Germinal center (tissue), 1 donor: ENCODE measurements around the gene TRIM39.

Experiments used
- DNase-seq: peaks from one replicate; pipeline ENCODE4 v3.0.0; 2012; ENCODE audit warnings: mixed read lengths, low spot score

Gene TRIM39

DNA sequence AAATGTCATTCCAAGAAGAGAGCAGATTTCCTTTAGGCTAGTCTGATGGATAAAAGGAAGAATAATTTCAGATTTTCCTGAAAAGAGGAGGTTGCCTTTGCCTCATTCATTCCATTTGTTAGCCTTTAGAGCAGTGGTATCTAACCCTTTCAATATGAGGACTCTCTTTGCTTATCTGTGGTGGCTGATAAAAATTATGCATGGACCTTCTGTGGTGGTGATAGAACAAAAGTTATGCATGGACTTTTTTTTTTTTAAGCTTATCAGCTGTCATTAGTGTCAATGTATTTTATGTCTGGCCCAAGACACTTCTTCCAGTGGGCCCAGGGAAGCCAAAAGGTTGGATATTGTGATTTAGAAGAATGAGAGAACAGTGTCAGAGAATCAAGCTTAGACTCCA, 1.7 kb downstream of the TRIM39 start:
- no peak for DNase-seq

DNA sequence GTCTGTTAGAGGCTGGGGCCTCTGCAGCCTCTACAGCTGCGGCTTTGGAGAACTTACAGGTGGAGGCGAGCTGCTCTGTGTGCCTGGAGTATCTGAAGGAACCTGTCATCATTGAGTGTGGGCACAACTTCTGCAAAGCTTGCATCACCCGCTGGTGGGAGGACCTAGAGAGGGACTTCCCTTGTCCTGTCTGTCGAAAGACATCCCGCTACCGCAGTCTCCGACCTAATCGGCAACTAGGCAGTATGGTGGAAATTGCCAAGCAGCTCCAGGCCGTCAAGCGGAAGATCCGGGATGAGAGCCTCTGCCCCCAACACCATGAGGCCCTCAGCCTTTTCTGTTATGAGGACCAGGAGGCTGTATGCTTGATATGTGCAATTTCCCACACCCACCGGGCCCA, 2.6 kb downstream of the TRIM39 start:
- no peak for DNase-seq

DNA sequence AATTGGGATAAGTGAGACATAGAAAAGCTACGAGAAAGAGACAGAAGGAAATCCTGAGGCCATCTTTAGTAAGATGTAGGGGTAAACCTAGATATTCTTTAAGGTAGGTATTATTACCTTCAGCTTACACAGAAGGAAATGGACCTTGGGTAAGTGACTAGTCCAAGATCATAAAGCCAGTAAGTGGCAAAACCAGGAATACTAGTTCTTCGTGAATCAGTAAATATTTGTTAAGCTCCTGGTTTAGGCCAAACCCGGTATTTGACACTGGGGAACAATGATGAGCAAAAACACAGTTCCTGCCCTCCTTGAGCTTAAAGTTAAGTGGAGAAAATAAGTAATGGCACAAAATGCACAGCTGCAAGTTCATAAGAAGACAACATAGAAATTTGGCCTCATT, 5.3 kb downstream of the TRIM39 start:
- no peak for DNase-seq

DNA sequence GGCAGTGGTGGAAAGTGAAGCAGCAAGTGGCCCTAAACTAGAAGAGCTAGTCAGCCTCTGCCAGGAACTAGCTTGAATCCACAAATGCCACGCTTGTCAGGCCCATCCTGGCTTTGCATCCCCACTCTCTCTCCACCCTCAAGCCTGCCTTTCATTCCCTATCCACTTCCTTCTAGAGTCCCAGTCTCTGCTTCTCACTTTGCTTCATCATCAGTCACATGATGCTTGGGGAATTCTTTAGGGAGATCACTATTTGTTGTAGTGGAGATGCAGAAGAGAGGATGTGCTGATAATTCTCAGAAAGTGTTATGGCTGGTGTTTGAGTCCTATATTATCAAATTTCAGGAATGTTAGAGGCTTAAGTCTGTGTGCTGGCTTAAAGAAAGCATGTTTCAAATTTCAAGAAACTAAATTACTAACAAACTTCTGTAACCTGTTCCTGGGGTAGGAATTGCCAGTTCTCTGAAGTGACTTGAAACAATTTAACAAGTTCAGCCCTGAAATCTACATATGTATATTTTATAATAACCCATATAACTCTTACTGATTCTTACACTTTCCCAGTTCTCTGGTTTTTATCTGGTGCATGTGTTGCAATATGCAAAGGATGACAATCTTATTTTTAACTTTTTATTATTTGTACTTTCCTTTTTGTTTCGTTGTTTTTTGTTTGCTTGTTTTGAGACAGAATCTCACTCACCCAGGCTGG, 7.5 kb downstream of the TRIM39 start:
- DNase-seq = no peak

DNA sequence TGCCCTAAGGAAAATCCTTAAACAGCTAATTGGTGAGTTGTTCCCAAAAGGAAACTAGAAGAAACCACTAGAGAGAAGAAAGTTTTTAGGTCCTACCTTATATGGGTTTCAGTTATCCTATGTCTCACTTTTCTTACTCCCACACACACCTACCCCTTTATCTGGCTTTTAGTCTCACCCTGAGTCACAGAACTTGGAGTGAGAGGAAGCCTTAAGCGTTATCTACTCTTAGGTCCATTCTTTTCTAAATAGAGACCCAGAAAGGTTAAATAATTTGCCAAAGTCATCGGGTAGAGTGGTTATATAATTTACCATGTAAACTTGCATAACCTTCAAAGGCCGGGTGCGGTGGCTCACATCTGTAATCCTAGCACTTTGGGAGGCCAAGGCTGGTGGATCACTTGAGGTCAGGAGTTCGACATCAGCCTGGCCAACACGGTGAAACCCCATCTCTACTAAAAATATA, 13.9 kb downstream of the TRIM39 start:
- DNase-seq = no peak

DNA sequence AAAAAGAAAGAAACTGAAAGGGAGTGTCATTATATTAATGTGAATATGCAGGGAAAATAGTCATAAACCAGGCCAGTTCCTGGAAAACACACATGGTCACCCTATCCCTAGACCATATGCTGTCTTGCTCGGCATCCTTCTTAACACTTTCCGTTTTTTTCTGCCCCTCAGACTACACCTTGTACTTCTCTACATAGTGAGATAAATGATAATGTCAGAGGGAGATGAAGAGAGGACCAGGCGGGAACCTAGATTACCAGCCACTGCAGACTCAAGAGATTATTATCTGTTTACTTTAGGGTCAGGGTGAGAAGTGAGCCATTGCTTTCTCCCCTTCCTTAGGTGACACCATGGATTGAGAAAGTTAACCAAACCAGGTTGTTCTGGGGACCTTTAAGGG, 14.5 kb downstream of the TRIM39 start:
- no peak for DNase-seq

DNA sequence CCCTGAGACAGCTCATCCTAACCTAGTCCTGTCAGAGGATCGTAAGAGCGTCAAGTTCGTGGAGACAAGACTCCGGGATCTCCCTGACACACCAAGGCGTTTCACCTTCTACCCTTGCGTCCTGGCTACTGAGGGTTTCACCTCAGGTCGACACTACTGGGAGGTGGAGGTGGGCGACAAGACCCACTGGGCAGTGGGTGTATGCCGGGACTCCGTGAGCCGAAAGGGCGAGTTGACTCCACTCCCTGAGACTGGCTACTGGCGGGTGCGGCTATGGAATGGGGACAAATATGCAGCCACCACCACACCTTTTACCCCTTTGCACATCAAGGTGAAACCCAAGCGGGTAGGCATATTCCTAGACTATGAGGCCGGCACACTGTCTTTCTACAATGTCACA, 15.0 kb downstream of the TRIM39 start:
- DNase-seq = no peak

DNA sequence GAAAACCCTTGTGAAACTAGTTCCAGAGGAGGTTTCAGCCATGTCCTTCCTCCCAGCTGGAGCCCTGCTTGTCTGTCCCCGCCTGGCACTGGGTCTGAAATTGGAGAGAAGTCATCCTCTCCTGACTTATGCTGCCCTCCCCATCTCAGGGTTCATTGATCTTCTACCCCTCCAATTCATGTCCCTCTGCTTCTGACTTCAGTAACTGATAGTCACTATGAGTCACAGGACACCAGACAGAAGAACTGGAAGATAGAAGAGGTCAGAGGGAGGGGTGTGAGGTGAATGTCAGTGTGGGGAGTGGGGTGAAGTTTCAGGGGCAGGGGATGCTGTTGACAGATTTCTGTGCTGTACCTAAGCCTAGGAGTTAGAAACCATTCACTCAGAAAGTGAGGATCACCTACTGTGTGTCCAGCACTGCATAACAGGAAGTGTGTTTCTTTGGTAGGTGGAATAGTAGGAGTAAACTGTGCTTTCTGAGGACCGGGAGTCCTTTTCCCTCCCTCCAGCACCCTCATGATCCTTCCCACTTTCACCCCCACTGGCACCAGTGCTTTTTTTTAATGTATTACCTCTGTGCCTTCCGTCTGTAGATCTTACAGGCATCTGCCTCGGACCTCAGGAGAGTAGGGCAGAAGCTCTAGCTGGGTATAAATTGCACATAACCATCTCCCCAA, 17.6 kb downstream of the TRIM39 start:
- DNase-seq = no peak

DNA sequence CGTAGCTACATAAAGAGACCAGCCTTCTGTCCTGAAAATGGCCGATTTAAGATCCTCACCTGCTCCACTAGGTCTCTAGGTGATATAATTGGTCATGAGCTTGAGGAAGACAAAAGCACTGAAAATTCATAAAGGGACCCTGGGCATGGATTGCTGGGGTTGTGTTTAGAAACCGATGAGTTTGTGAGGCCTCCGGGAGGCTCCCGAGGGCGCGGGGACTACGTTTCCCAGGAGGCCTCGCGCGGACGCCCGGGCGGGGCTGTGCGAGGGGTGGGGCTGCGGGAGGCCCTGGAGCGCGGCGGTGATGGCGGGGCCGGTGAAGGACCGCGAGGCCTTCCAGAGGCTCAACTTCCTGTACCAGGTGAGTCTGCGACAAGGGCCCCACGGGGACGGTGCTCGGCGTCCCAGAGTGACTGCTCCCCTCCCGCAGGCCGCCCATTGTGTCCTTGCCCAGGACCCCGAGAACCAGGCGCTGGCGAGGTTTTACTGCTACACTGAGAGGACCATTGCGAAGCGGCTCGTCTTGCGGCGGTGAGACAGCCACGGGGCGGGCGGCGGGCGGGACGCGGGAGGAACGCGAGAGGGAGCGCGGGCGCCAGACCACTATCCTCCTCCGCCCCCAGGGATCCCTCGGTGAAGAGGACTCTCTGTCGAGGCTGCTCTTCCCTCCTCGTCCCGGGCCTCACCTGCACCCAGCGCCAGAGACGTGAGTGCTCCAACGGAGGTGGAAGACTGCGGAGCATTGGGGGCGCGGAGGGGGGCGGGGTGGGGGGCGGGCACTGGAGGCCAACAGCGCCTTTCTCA, 18.3 kb downstream of the TRIM39 start, which contains the start of gene RPP21:
Gene RPP21, plus strand, starts transcription at position 289 of the 804 bp plus-strand sequence. Its CDS starts 16 bp downstream, at position 305.
- DNase-seq = peak; percentile 97

DNA sequence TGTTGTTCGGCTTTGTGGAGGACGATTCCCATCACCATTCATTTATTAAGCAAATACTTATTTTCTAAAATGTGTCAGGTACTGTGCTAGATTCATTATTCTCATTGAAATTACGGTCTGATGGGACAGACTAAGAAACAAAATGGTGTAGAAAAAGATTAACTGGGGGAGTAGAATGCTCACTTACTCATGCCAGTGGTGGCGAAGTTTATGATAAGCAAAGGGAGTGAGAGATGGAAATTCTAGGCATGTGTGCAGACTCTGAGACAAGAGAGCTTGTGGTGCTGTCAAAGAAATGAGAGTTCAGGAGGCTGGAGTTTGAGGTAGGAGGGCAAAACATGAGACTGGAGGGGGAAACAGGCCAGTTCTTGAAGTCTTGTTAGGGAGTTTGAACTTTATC, 19.1 kb downstream of the TRIM39 start:
- DNase-seq = no peak

DNA sequence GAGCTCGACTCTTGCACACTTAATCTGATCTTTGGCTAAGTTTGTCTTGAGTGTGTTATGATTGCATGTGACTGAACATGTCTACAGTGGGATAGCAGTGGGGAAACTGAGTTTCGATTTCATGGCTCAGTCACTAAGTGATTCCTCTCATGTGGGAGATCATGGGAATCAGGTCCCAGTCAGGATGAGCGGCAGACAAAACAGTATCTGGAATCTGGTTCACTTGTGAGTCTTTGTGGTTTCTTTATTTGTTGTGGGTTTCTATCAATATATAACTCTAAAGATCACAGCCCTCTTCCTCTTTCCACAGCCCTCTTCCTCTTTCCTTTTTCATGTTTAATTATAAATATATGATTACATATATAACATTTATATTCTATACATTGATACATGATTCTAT, 22.2 kb downstream of the TRIM39 start:
- DNase-seq = no peak

DNA sequence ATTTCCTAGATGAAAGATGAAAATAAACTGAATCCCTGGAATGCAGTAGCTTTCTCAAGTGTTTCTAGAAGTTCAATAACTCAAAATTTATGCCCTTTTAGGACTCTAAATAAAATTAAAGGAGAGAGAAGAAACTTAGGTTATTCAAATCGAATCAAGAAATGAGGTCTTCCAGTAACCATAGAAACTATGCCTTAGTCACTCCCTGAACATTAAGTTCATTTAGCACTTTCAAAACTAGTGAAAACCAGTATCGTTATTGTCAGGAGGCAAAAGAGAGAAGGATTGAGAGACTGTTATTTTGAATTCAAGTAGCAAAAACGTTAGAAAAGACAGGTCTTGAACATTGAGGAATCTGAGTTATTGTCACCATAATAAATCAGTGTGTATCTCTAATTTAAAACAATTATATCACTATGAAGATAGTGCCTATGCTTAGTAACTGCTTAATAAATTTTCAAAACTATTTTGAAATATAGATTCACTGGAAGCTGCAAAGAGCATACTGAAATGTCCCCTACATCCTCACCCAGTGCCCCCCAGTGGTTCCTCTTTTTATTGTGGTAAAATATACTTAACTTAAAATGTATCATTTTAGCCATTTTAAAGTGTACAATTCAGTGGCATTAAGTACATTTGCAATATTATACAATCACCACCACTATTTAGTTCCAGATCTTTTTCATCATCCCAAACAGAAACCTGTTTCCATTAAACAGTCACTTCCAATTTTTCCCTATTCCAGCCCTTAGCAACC, 22.9 kb downstream of the TRIM39 start:
- peak; percentile 21 for DNase-seq

DNA sequence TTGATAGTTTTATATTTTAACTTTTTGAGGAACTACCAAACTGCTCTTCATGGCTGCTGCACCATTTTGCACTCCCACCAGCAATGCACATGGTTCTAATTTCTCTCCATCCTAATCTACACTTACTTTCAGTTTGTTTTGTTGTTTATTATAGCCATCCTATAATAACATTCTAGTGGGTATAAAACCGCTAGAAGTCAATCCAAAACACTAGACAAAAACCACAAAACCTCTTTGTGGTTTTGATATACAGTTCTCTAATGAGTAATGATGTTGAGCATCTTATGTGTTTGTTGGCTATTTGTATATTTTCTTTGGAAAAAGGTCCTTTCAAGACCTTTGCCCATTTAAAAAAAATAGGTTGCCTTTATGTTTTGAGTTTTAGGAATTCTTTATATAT, 23.8 kb downstream of the TRIM39 start:
- DNase-seq = no peak

DNA sequence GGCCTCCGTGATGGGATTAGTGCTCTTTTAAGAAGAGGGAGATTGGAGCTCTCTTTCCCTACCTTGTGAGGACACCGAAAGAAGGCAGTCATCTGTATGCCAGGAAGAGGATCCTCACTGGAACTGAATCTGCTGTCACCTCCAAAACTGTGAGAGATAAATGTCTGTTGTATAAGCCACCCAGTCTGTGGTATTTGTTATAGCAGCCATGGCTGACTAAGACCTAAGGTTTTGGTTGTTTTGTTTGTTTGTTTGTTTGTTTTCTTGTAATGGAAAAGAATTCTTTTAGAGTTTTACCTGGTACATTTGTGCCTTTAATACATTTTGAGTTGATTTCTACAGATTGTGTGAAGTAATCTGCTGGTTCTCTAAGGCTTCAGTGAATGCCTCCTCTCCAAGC, 25.8 kb downstream of the TRIM39 start:
- no peak for DNase-seq

DNA sequence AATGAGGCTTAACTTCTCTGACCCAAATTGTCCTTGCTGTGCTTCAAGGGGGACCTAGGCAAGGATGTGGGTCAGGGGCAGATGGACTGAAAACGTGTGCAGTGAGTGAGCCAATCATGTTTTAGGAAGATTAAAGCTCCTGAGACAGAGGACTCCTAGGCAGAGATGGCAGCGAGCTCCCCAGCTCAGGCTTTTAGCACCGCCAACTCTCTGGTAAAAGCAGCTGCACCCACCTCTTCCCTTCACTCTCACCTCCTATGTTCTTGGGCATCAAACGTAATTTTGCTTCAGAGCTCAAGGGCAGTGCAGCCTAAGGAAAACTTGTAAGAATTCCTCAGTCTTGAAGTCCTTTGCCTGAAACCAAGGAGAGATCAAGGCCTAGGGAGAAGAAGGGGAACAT, 28.6 kb downstream of the TRIM39 start:
- no peak for DNase-seq

DNA sequence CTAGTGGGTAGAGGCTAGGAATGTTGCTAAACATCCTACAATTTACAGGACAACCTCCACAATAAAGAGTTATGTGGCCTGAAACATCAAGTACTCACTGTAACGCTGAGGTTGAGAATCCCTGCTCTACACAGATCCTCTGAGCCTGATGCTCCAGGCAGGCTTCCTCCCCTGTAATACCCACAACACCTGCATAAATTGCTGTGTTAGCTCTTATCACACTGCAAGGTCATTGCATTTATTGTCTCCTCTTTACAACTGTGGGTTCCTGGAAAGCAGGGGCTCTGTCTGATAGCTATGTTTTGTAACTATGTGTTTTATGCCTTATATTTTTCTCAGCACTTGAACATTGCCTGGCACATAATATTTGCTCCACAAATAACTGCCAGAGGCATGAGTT, 29.8 kb downstream of the TRIM39 start:
- DNase-seq = no peak

DNA sequence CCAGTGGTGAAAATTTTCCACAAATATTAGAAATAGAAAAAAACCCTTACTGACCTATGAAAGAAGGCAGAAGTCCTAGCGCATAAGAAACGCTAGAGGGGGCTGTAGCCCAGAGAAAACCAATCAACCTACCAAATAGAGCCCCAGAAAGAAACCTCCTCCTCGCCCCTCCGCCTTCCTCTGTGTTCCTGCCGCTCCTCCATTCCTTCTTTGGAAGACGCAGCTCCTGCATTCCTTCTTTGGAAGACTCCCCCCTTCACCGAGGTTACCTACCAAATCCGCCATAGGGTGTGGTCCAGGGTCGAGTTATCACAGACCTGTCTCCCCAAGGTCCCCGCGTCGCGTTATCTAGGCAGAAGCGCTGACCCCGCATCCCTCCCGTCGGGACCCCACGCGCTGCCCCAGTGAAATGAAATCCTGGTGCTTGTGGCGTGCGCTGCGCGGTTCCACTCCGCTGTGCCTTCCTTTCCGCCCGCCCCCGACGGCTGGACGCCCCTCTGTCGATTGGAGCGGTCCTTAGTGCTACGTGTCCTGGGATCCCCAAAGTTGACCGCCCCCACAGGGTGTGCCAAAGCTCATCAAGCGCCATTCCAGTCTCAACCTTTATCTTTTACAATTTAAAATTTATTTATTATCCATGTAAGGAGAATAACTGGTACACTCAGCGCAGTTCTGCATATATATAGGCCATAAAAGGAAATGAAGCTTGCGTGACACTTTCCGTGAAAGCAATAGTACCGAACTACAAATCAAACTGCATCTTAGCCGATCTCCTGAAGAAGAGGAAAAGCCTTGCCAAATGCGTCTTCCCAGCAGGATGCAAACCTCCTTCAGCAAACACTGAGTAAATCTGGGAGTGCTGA, 31.2 kb downstream of the TRIM39 start:
- DNase-seq = peak; percentile 63

DNA sequence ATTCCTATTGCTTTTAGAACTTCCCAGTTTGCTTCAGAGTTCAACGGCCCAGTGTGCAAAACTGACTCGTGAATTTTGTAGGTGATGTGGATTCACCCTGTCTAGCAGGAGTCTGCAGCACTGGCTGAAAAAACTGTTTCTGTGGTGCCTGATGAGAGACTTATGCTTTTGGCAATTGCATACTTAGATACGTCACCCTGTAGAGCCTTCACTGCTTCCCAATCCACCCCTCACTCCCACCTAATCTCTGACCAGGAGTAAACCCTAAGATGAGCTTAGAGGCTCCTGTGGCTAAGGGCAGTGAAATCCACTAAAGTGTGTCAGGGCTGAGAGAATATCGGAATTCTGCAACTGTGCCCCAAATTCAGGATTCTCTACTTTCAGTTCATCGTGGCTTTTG, 32.5 kb downstream of the TRIM39 start:
- DNase-seq = no peak

DNA sequence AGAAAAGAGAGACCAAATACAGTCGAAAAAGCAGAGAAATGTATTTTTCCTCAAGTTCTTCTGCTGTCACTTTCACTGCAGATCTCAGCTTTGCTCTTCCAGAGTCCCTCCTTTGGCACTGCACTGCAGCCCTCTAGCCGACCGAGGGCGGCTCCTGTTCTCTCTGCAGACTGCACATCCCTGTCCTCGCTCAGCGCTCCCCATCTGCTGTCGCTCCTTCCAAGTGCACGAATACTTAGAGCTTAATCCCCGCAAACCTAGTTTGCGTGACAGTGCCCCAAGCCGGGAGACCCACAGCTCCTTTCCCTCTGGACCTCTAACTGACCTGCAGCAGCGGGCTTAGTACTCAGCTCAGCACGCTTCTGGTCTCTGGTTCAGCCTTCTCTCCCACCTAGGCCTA, 33.4 kb downstream of the TRIM39 start:
- no peak for DNase-seq

DNA sequence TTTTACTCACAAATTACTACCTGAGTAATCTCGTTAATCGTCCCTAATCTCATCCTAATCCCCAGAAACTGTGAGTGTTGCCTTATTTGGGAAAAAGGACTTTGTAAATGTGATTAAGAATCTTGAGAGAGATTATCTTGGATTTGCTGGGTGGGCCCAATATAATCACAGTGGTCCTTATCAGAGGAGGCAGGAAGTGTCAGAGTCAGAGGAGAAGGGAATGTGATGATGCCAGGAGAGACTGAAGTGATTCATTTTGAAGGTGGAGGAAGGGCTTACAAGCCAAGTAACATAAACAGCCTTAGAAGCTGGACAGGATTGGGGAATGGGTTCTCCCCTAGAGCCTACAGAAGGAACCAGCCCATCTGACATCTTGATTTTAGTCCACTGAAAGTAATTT, 34.9 kb downstream of the TRIM39 start:
- DNase-seq = no peak

DNA sequence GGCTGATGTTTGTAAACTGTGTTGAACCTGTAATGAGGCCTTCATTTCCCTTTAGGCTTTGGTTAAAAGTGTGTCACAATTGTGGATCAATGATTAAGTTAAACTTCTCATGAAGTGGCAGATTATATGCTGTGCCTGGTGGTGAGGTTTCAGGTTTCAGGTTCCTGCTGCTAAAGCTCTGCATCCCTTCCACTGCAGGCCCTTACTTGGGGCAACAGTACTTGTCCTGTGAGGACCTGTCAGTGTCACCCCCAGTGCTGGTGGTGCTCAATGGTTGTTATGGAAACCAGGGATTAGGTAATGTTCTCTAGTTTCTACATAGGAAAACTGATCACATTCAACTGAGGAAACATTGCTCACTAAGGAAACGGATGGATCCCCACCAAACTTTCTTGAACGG, 36.7 kb downstream of the TRIM39 start:
- no peak for DNase-seq
